Measurements from ENCODE around the gene FYCO1.

The FYCO1 gene

GRCh38 chr3:45994419-45995235, 997 bp downstream of the FYCO1 start:
- peak overlapping the region; percentile 88 for H3K4me3 Mint-ChIP-seq
- no peaks in the 10 kb centered on the region for H3K27me3 Mint-ChIP-seq
- H3K4me1 Mint-ChIP-seq: peaks cover 25% of the 10 kb centered on the region
- DNase-seq (ENCODE audit: low spot score in 2 of 2) (no peak), ATAC-seq (ENCODE audit: low read depth) (no peak)
- H3K27ac Mint-ChIP-seq: peak overlapping the region; percentile 47
- no peaks in the 10 kb centered on the region for H3K9me3 Mint-ChIP-seq
- H3K36me3 Mint-ChIP-seq: no peaks in the 10 kb centered on the region

- no peak overlapping the region for H3K27ac Mint-ChIP-seq
- H3K9me3 Mint-ChIP-seq: no peaks in the 10 kb centered on the region
- no peak for ATAC-seq (ENCODE audit: low read depth)
- H3K4me1 Mint-ChIP-seq: peaks cover 29% of the 10 kb centered on the region
- no peaks in the 10 kb centered on the region for H3K36me3 Mint-ChIP-seq
- no peak overlapping the region for H3K4me3 Mint-ChIP-seq
- H3K27me3 Mint-ChIP-seq: no peaks in the 10 kb centered on the region
- no peak for DNase-seq (ENCODE audit: low spot score in 2 of 2)
Measured at GRCh38 chr3:45993421-45994027, 2.1 kb downstream of the FYCO1 start.

DNA sequence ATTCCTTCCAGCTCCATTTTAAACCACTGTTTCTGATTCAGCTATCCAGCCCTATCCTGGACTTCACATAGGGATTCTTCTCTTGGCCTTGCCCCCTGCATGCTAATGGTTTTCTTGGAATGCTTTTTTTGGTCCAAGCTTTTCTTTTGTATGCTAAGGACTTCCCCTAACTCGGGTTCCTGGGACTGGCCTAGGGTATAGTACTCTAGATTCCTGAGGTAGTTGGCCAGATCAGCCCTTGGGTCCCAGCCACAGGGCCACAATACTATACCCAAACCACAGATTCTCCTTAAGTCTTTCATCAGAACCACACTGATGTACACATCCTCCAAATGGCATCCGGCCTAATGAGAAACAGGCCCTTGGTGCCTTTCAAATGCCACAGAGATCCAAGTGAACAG, 2.8 kb downstream of the FYCO1 start:
- no peak for ATAC-seq (ENCODE audit: low read depth)
- H3K4me1 Mint-ChIP-seq: peaks cover 32% of the 10 kb centered on the region
- H3K27me3 Mint-ChIP-seq: no peaks in the 10 kb centered on the region
- no peaks in the 10 kb centered on the region for H3K9me3 Mint-ChIP-seq
- no peaks in the 10 kb centered on the region for H3K36me3 Mint-ChIP-seq
- no peak overlapping the region for H3K4me3 Mint-ChIP-seq
- no peak for DNase-seq (ENCODE audit: low spot score in 2 of 2)
- no peak overlapping the region for H3K27ac Mint-ChIP-seq

DNA sequence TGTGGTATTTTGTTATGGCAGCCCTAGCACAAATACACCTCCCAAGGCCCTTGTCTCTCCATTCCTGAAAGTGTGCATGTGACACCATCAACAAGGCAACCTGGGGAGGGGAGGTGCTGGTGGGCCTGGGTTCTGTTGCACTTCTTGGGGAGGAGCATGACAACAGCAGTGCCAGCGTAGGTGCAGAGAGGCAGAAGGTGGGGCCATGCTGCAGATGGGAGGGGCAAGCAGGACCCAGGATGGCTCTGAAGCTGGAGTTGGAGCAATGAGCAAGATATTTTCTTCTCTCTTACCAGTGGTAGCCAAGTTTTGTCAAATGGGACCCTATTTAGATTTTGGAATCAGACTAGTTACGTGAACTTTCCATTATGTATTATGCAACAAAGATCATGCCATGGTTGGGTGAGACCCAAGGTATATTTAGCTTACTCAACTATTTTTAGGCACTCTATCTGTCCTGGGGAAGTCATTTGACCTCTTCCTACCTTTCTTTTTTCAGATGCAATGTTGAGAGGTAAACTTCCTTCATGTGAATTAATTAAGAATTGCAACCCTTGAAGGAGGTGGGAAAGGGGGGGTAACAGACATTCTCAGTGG, 3.4 kb downstream of the FYCO1 start:
- H3K36me3 Mint-ChIP-seq: no peaks in the 10 kb centered on the region
- ATAC-seq (ENCODE audit: low read depth) (no peak), DNase-seq (ENCODE audit: low spot score in 2 of 2) (no peak)
- H3K9me3 Mint-ChIP-seq: no peaks in the 10 kb centered on the region
- peaks cover 35% of the 10 kb centered on the region for H3K4me1 Mint-ChIP-seq
- H3K27ac Mint-ChIP-seq: no peak overlapping the region
- no peak overlapping the region for H3K4me3 Mint-ChIP-seq
- H3K27me3 Mint-ChIP-seq: no peaks in the 10 kb centered on the region

- no peak overlapping the region for H3K4me3 Mint-ChIP-seq
- no peaks in the 10 kb centered on the region for H3K36me3 Mint-ChIP-seq
- ATAC-seq (ENCODE audit: low read depth): no peak
Measured at GRCh38 chr3:45991341-45991740, 4.3 kb downstream of the FYCO1 start.

DNA sequence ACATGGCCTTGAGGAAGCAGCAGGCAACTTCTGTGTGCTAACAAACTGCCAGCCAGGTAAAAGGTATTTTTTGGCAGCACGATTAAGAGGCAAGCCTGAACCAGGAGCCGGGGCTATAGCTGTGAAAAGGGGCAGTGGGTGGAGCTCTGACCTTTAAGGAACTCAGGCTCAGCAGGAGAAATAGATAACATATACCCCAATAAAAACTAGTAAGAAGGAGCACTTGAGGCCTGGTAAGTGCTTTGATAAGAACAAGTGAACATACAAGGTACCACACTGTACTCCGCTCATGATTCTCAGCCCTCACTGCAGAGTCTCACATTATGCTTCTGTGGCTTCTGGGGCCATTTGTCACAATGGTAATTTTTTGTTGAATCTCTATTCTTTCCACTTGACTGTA, 5.4 kb downstream of the FYCO1 start:
- Mint-ChIP-seq H3K4me3 (no peak overlapping the region), H3K27me3 (no peaks in the 10 kb centered on the region), H3K4me1 (peaks cover 35% of the 10 kb centered on the region), H3K27ac (no peak overlapping the region), H3K9me3 (no peaks in the 10 kb centered on the region), H3K36me3 (no peaks in the 10 kb centered on the region)
- no peak for DNase-seq (ENCODE audit: low spot score in 2 of 2)
- no peak for ATAC-seq (ENCODE audit: low read depth)

More at GRCh38 chr3:45991341-45991740, 4.3 kb downstream of the FYCO1 start:
- Mint-ChIP-seq H3K4me1 (peaks cover 36% of the 10 kb centered on the region), H3K27me3 (no peaks in the 10 kb centered on the region), H3K27ac (no peak overlapping the region), H3K9me3 (no peaks in the 10 kb centered on the region)
- no peak for DNase-seq (ENCODE audit: low spot score in 2 of 2)

- ATAC-seq (ENCODE audit: low read depth): no peak
- Mint-ChIP-seq H3K27ac (no peak overlapping the region), H3K27me3 (no peaks in the 10 kb centered on the region), H3K4me1 (peaks cover 33% of the 10 kb centered on the region), H3K36me3 (no peaks in the 10 kb centered on the region), H3K9me3 (no peaks in the 10 kb centered on the region), H3K4me3 (no peak overlapping the region)
- DNase-seq (ENCODE audit: low spot score in 2 of 2): no peak
Measured at GRCh38 chr3:45988804-45989203, 6.8 kb downstream of the FYCO1 start.

DNA sequence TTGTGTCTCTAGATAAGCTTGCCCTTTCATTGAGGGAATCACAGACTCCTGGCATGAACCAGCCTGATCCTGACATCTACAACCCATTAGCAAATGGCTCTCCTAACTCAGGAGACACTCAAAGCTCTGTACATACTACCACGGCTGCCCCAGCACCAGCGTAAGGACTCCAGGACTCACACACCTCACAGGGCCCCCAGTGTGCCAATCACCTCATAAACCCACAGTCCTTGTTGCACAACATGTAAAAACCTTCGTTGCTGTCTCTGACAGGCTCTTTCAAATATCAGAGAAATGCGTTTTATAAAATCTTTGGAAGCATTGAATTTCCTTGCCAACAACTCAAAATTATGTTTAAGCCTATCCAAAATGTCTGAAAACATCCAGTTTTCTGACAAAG, 7.3 kb downstream of the FYCO1 start:
- Mint-ChIP-seq H3K27ac (no peak overlapping the region), H3K4me3 (no peak overlapping the region)

GRCh38 chr3:45987368-45988291, 8.0 kb downstream of the FYCO1 start:
- H3K4me1 Mint-ChIP-seq: peaks cover 26% of the 10 kb centered on the region
- H3K36me3 Mint-ChIP-seq: peaks cover 2% of the 10 kb centered on the region
- no peaks in the 10 kb centered on the region for H3K27me3 Mint-ChIP-seq
- ATAC-seq (ENCODE audit: low read depth): no peak
- no peak for DNase-seq (ENCODE audit: low spot score in 2 of 2)
- no peak overlapping the region for H3K4me3 Mint-ChIP-seq
- peak overlapping the region; percentile 43 for H3K27ac Mint-ChIP-seq
- no peaks in the 10 kb centered on the region for H3K9me3 Mint-ChIP-seq

More for the DNA sequence above, 7.3 kb downstream of the FYCO1 start:
- no peaks in the 10 kb centered on the region for H3K27me3 Mint-ChIP-seq
- no peaks in the 10 kb centered on the region for H3K9me3 Mint-ChIP-seq
- ATAC-seq (ENCODE audit: low read depth) (no peak), DNase-seq (ENCODE audit: low spot score in 2 of 2) (no peak)
- H3K4me1 Mint-ChIP-seq: peaks cover 33% of the 10 kb centered on the region
- peaks cover 2% of the 10 kb centered on the region for H3K36me3 Mint-ChIP-seq

- Mint-ChIP-seq H3K27me3 (no peaks in the 10 kb centered on the region), H3K27ac (peak overlapping the region; percentile 43), H3K4me3 (no peak overlapping the region), H3K36me3 (peaks cover 2% of the 10 kb centered on the region), H3K4me1 (peaks cover 19% of the 10 kb centered on the region), H3K9me3 (no peaks in the 10 kb centered on the region)
- ATAC-seq (ENCODE audit: low read depth) (no peak), DNase-seq (ENCODE audit: low spot score in 2 of 2) (no peak)
Measured at GRCh38 chr3:45986303-45986982, 9.2 kb downstream of the FYCO1 start.

DNA sequence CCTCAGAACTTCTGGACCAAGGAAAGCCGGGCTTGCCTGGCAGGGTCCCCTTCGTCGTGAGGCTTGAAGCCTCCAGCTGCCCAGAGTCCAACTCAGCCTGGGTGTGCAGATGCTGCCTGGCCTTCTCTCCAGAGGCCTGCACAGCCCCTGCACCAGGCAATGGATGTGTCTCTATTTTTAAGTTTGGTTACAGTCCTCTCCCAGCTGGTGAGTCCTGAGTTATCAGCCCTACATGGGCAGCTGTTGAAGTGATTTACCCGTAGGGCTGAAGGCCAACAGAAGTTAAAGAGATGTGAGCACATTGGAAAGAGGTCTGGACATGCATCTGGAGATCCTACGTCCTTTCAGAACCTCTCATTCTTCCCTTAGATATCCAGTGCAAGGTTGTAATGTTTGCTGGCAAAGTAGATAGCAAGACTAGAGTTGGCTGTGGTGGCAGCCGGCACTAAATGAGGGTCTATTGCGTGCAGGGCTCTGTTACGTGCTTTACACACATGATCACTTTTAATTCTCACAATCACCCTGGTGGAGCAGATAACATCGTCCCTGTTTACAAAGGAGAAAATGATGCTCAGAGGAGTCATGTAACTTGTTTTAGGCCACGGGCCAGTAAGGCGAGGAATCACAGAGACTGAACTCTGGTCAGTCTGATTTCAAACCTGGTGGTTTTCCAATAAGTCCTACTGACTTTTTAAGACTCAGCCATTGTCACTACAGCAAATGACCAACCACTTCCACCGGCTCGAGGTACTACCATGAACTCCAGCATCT, 9.9 kb downstream of the FYCO1 start:
- DNase-seq (ENCODE audit: low spot score in 2 of 2) (no peak), ATAC-seq (ENCODE audit: low read depth) (no peak)
- Mint-ChIP-seq H3K4me3 (no peak overlapping the region), H3K4me1 (peaks cover 19% of the 10 kb centered on the region), H3K27ac (peak overlapping the region; percentile 28), H3K9me3 (no peaks in the 10 kb centered on the region), H3K36me3 (peaks cover 5% of the 10 kb centered on the region), H3K27me3 (no peaks in the 10 kb centered on the region)

GRCh38 chr3:45984331-45985312, 11.0 kb downstream of the FYCO1 start:
- H3K4me3 Mint-ChIP-seq: no peak overlapping the region
- peaks cover 16% of the 10 kb centered on the region for H3K4me1 Mint-ChIP-seq
- H3K36me3 Mint-ChIP-seq: peaks cover 8% of the 10 kb centered on the region
- DNase-seq (ENCODE audit: low spot score in 2 of 2) (no peak), ATAC-seq (ENCODE audit: low read depth) (no peak)
- no peaks in the 10 kb centered on the region for H3K9me3 Mint-ChIP-seq
- H3K27ac Mint-ChIP-seq: peak overlapping the region; percentile 28
- no peaks in the 10 kb centered on the region for H3K27me3 Mint-ChIP-seq

All from memory B cell (primary cell).